K562 (cell line): ENCODE results near the gene FN1. TPM values are rescaled to one million over a fixed set of nuclear protein-coding genes. Genes with fewer than 3 reads are reported as not detected.

Source experiments
- ATAC-seq: fragments of 200-7000 bp; cut with Tn5 transposase; 3 replicates; pipeline ENCODE4 v1.9.1; 2020; ENCODE audit warnings: moderate library complexity
- BruUV-seq: library from RNA; stranded (reverse); fragments of 400-500 nt; replicated peaks from 2 replicates; lab custom pipeline; 2021; lab: Mats Ljungman, UMichigan
- CTCF ChIA-PET: fragments of 300-600 bp; formaldehyde crosslinking; extraction: SDS; loops from one replicate; lab custom pipeline; 2021; ENCODE audit warnings: low intra/inter-chr PET ratio; lab: Yijun Ruan, JAX
- POLR2A ChIA-PET: fragments of 300-600, 350-650 bp; sonication (Branson Sonifier 250); formaldehyde crosslinking; extraction: SDS; loops from one replicate; lab custom pipeline; 2021; ENCODE audit warnings: antibody characterized with exemption, inconsistent platforms; lab: Yijun Ruan, JAX
- DNase-seq, 4 experiments: peaks; one replicate each; pipeline versions ENCODE4 v3.0.0 to v3.0.0-alpha.2; 2011 to 2018; ENCODE audit warnings: low spot score in 3 of 4, mixed read lengths in 3 of 4; ENCODE audit errors: extremely low read depth in 1 of 4
- FAIRE-seq: peaks from 2 replicates; lab custom pipeline; 2011; peaks lifted over from hg19 to GRCh38; lab: Jason Lieb, UNC
- H2AFZ ChIP-seq: 2 replicates; pipeline ENCODE4 v1.6.0; 2011; ENCODE audit warnings: low read depth, low read length, control low read depth, inconsistent platforms
- H3K27ac ChIP-seq: fragments of 200-600 bp; 3 replicates; pipeline ENCODE4 v1.8.0; 2011; ENCODE audit warnings: low read depth, mild to moderate bottlenecking, control low read depth, inconsistent platforms, low read length, moderate library complexity, mixed read lengths; ENCODE audit errors: extremely low read depth
- H3K27me3 ChIP-seq, 2 experiments: fragments of 300-600 bp in 1 of 2; 2 replicates in 1 of 2; 3 replicates in 1 of 2; pipeline versions ENCODE4 v1.6.0 to v1.8.0; 2011; ENCODE audit warnings: inconsistent platforms in 2 of 2, low read length in 2 of 2, mild to moderate bottlenecking in 1 of 2, mixed read lengths in 1 of 2, moderate library complexity in 1 of 2; ENCODE audit not compliant: control insufficient read depth in 2 of 2, insufficient read depth in 2 of 2
- H3K36me3 ChIP-seq: fragments of 300-600 bp; 3 replicates; pipeline ENCODE4 v1.8.0; 2011; ENCODE audit warnings: mild to moderate bottlenecking, low read length, inconsistent platforms; ENCODE audit not compliant: control insufficient read depth, insufficient read depth
- H3K4me1 ChIP-seq, 2 experiments: fragments of 200-600 bp in 1 of 2; replicated peaks in 1 of 2; 2 replicates in 1 of 2; 3 replicates in 1 of 2; pipeline versions ENCODE4 v1.5.1 to v1.8.0; 2011; ENCODE audit warnings: inconsistent platforms in 2 of 2, low read length in 2 of 2, mild to moderate bottlenecking in 1 of 2, mixed read lengths in 1 of 2, moderate library complexity in 1 of 2; ENCODE audit not compliant: control insufficient read depth in 2 of 2, insufficient read depth in 2 of 2
- H3K4me2 ChIP-seq: 2 replicates; pipeline ENCODE4 v1.6.1; 2011; ENCODE audit warnings: low read length, control low read depth, inconsistent platforms, mixed read lengths; ENCODE audit not compliant: insufficient read depth
- H3K4me3 ChIP-seq: fragments of 200-600 bp; sonication (generic), shearing (Covaris generic); 2 replicates; pipeline ENCODE4 v1.5.1; 2016; ENCODE audit warnings: control low read depth, inconsistent platforms
- H3K79me2 ChIP-seq: fragments of 200-600 bp; 3 replicates; pipeline ENCODE4 v1.8.0; 2011; ENCODE audit warnings: low read length, inconsistent platforms; ENCODE audit not compliant: control insufficient read depth, insufficient read depth
- H3K9ac ChIP-seq, 2 experiments: 2 replicates each; pipeline versions ENCODE4 v1.6.0 to v1.6.1; 2011; ENCODE audit warnings: low read depth in 2 of 2, low read length in 2 of 2, control low read depth in 1 of 2, inconsistent platforms in 1 of 2, mild to moderate bottlenecking in 1 of 2, mixed read lengths in 1 of 2; ENCODE audit not compliant: insufficient read depth in 1 of 2
- H3K9me1 ChIP-seq: one replicate; pipeline ENCODE4 v1.6.0; 2011; ENCODE audit warnings: inconsistent platforms, mild to moderate bottlenecking, low read length, moderate library complexity; ENCODE audit not compliant: control insufficient read depth, insufficient read depth
- H3K9me3 ChIP-seq: replicated peaks from 2 replicates; pipeline ENCODE4 v1.5.1; 2011; ENCODE audit warnings: low read depth, low read length, inconsistent platforms; ENCODE audit not compliant: control insufficient read depth, insufficient read depth
- H4K20me1 ChIP-seq: replicated peaks from 2 replicates; pipeline ENCODE4 v1.6.1; 2011; ENCODE audit warnings: low read length, inconsistent platforms, mixed read lengths; ENCODE audit not compliant: control insufficient read depth, insufficient read depth
- E2F6 ChIP-seq, 2 experiments: IDR thresholded peaks; 2 replicates each; pipeline ENCODE4 v1.6.1; 2011; ENCODE audit warnings: borderline replicate concordance in 1 of 2, control low read depth in 1 of 2, low read depth in 1 of 2, low read length in 1 of 2, mild to moderate bottlenecking in 1 of 2, mixed read lengths in 1 of 2, moderate library complexity in 1 of 2; ENCODE audit not compliant: insufficient read depth in 1 of 2, insufficient read length in 1 of 2, poor library complexity in 1 of 2, severe bottlenecking in 1 of 2; ENCODE audit errors: extremely low read depth in 1 of 2
- FOXA3 ChIP-seq, 2 experiments: fragments of 450-650 bp in 1 of 2; sonication (generic) in 1 of 2; formaldehyde crosslinking; IDR thresholded peaks in 1 of 2; conservative IDR thresholded peaks in 1 of 2; 2 replicates each; pipeline versions ENCODE4 v1.4.0 to v1.8.0; 2020 to 2022; ENCODE audit warnings: mild to moderate bottlenecking in 2 of 2, missing genetic modification reagents in 1 of 2
- HLTF ChIP-seq: fragments of 450-650 bp; IDR thresholded peaks from 2 replicates; pipeline ENCODE4 v1.6.1; 2016
- HNRNPH1 ChIP-seq: fragments of 200-400 bp; formaldehyde crosslinking; optimal IDR thresholded peaks from 2 replicates; pipeline ENCODE3; 2017; ENCODE audit warnings: low read depth, mild to moderate bottlenecking, low read length, moderate library complexity
- SMARCA4 ChIP-seq: fragments of 450-650 bp; IDR thresholded peaks from 2 replicates; pipeline ENCODE4 v1.6.1; 2016
- ZNF586 ChIP-seq: fragments of 450-650 bp; formaldehyde crosslinking; conservative IDR thresholded peaks from 2 replicates; pipeline ENCODE4 v1.4.0; 2020; ENCODE audit warnings: mild to moderate bottlenecking, moderate library complexity
- WGBS: fragments of 100-300 bp; shearing (Covaris generic); methylation state at CpG from one replicate; pipeline ENCODE4 v1.1.6; 2016; ENCODE audit warnings: low coverage, mixed read lengths; ENCODE audit not compliant: insufficient coverage; ENCODE audit errors: missing lambda C conversion rate; 5-methylcytosine and 5-hydroxymethylcytosine counted together
- in situ Hi-C: fragments of 300-500 bp; cut with MboI; formaldehyde crosslinking; loops from 4 replicates; pipeline ENCODE4 v1.15.0; 2018; ENCODE audit warnings: inconsistent platforms, mixed read lengths
- intact Hi-C: fragments of 100-400 bp; cut with micrococcal nuclease; formaldehyde crosslinking; loops from 2 replicates; pipeline ENCODE4 v1.14.2; 2022
- polyA plus RNA-seq, 8 experiments: library from polyadenylated mRNA; depleted of rRNA in 4 of 8; stranded (reverse) in 5 of 8; unstranded in 3 of 8; fragments of >200 nt; fragmentation: Nextera tagmentation in 2 of 8; fragmentation: Illumina TruSeq in 1 of 8; extraction: Ambion mirVana in 2 of 8; extraction: Trizol in 1 of 8; gene quantifications; 2 replicates each; pipeline versions ENCODE4 v1.2.1 to v1.2.3, GENCODE V29; 2011 to 2014; ENCODE audit warnings: inconsistent platforms in 1 of 8, missing spikeins in 1 of 8
- total RNA-seq, 7 experiments: library from RNA; depleted of rRNA in 6 of 7; stranded (reverse); fragments of >200 nt in 6 of 7; fragmentation: Illumina TruSeq in 2 of 7; extraction: Trizol in 2 of 7; gene quantifications; 2 replicates each; pipeline versions ENCODE4 v1.2.1 to v1.2.3, GENCODE V29; 2011 to 2021; ENCODE audit warnings: low replicate concordance in 1 of 7

FN1 gene
- total and polyA plus RNA-seq, 9 of the 15 experiments (the other 6 are each of a cell fraction or from before 2014, with no cell fraction given): 7.4 to 19.1 (median 11.2) TPM

GRCh38 chr2:215361876-215362561, 73.8 kb downstream of the FN1 start:
- BruUV-seq: no TSS peak
- intact Hi-C loops: no loop called here
- no peak overlapping the region; the same call in 1 of the 2 replicates for H3K4me2 ChIP-seq
- CTCF ChIA-PET: no interaction called here
- in situ Hi-C loops: loop anchor here (10.0 kb wide), 1 partner anchor 877 kb away; no protein-coding TSS in a partner anchor
- H3K9ac ChIP-seq: peak overlapping the region in 1 of 2 experiments; percentile 68; a peak in 1 of 4 replicates
- no peak overlapping the region for H3K4me3 ChIP-seq
- POLR2A ChIA-PET: no interaction called here
- H3K9me3 ChIP-seq: no peaks in the 10 kb centered on the region
- H2AFZ ChIP-seq: no peak overlapping the region
- no peaks in the 10 kb centered on the region for H3K9me1 ChIP-seq
- peak in 1 of 2 experiments; percentile 58; a peak in 1 of 4 replicates for TF ChIP-seq FOXA3 (CRISPR knock-in tag; conservative IDR thresholded peaks at IDR 0.05 in 1 of 2, IDR thresholded peaks at IDR 0.05 in 1 of 2)
- no peak for TF ChIP-seq HNRNPH1
- no peak for TF ChIP-seq HLTF
- no peak for TF ChIP-seq E2F6 (IDR thresholded peaks at IDR 0.05; ENCODE audit: borderline replicate concordance in 1 of 2, extremely low read depth in 1 of 2, insufficient read depth in 1 of 2, insufficient read length in 1 of 2, low read depth in 1 of 2, low read length in 1 of 2, poor library complexity in 1 of 2, severe bottlenecking in 1 of 2)
- no peak for TF ChIP-seq ZNF586
- no peak for TF ChIP-seq SMARCA4
- no peaks in the 10 kb centered on the region for H4K20me1 ChIP-seq
- H3K79me2 ChIP-seq: no peaks in the 10 kb centered on the region
- ATAC-seq (peak; percentile 89), FAIRE-seq (peak; percentile 73), DNase-seq (peak in 2 of 4 experiments; percentile 30 to 31)
- H3K36me3 ChIP-seq: peaks cover 21% of the 10 kb centered on the region; the same call in 2 of the 3 replicates
- 16% methylated on average over 6 of the region's 6 CpGs for WGBS
- no peak overlapping the region for H3K27ac ChIP-seq
- H3K27me3 ChIP-seq: no peaks in the 10 kb centered on the region
- peaks cover 0 to 6% of the 10 kb centered on the region in 2 experiments; a peak in 3 of 5 replicates for H3K4me1 ChIP-seq
